NCI-H774 (cell line): ENCODE measurements around the gene ANKRD18B.
"Not testable (repeated sequence)": the region's sequence is repeated elsewhere in the genome, so short reads cannot be mapped to it uniquely, and the experiment has no call there.

Source experiments
- DNase-seq: peaks from one replicate; lab custom pipeline; 2025; lab: John Stamatoyannopoulos, UW

Gene ANKRD18B

GRCh38 chr9:33533958-33534357 lies 9.9 kb downstream of the ANKRD18B start:
- not testable (repeated sequence) for DNase-seq

- no peak for DNase-seq
Measured at GRCh38 chr9:33535541-33535940, 11.5 kb downstream of the ANKRD18B start.

- not testable (repeated sequence) for DNase-seq
Measured at GRCh38 chr9:33543463-33543862, 19.4 kb downstream of the ANKRD18B start.

- not testable (repeated sequence) for DNase-seq
Measured at GRCh38 chr9:33545715-33546114, 21.7 kb downstream of the ANKRD18B start.

- not testable (repeated sequence) for DNase-seq
Measured at GRCh38 chr9:33548816-33549215, 24.8 kb downstream of the ANKRD18B start.

GRCh38 chr9:33549418-33549817 lies 25.4 kb downstream of the ANKRD18B start:
- not testable (repeated sequence) for DNase-seq

- DNase-seq, result not testable (repeated sequence)
Measured at GRCh38 chr9:33551183-33551582, 27.1 kb downstream of the ANKRD18B start.

GRCh38 chr9:33552315-33552725 lies 28.3 kb downstream of the ANKRD18B start:
- not testable (repeated sequence) for DNase-seq

GRCh38 chr9:33560217-33560616 lies 36.2 kb downstream of the ANKRD18B start:
- not testable (repeated sequence) for DNase-seq

GRCh38 chr9:33562196-33562595 lies 38.1 kb downstream of the ANKRD18B start:
- not testable (repeated sequence) for DNase-seq

- not testable (repeated sequence) for DNase-seq
Measured at GRCh38 chr9:33567776-33568175, 43.7 kb downstream of the ANKRD18B start.

- DNase-seq, result not testable (repeated sequence)
Measured at GRCh38 chr9:33577786-33578185, 53.7 kb downstream of the ANKRD18B start.

GRCh38 chr9:33579996-33580395 lies 55.9 kb downstream of the ANKRD18B start:
- not testable (repeated sequence) for DNase-seq

- not testable (repeated sequence) for DNase-seq
Measured at GRCh38 chr9:33582686-33583085, 58.6 kb downstream of the ANKRD18B start.

- not testable (repeated sequence) for DNase-seq
Measured at GRCh38 chr9:33586128-33586527, 62.1 kb downstream of the ANKRD18B start.

- DNase-seq, result not testable (repeated sequence)
Measured at GRCh38 chr9:33587799-33588198, 63.7 kb downstream of the ANKRD18B start.

- not testable (repeated sequence) for DNase-seq
Measured at GRCh38 chr9:33588876-33589275, 64.8 kb downstream of the ANKRD18B start.

GRCh38 chr9:33590857-33591256 lies 66.8 kb downstream of the ANKRD18B start:
- DNase-seq, result not testable (repeated sequence)

GRCh38 chr9:33596974-33597373 lies 72.9 kb downstream of the ANKRD18B start:
- DNase-seq, result not testable (repeated sequence)

- not testable (repeated sequence) for DNase-seq
Measured at GRCh38 chr9:33597386-33597785, 73.3 kb downstream of the ANKRD18B start.

GRCh38 chr9:33598796-33599379 lies 74.8 kb downstream of the ANKRD18B start:
- DNase-seq, result not testable (repeated sequence)

- not testable (repeated sequence) for DNase-seq
Measured at GRCh38 chr9:33600911-33601310, 76.9 kb downstream of the ANKRD18B start.

GRCh38 chr9:33604249-33604648 lies 80.2 kb downstream of the ANKRD18B start:
- not testable (repeated sequence) for DNase-seq

- DNase-seq, result not testable (repeated sequence)
Measured at GRCh38 chr9:33604936-33605335, 80.9 kb downstream of the ANKRD18B start.
